ENCODE results near the gene ITGB3. TPM values are rescaled to one million over a fixed set of nuclear protein-coding genes. Genes with fewer than 3 reads are reported as not detected.

The ITGB3 gene
- total RNA-seq, 4 donors from 2014 or later = 22.1 to 58.7 (median 53.8) TPM

DNA sequence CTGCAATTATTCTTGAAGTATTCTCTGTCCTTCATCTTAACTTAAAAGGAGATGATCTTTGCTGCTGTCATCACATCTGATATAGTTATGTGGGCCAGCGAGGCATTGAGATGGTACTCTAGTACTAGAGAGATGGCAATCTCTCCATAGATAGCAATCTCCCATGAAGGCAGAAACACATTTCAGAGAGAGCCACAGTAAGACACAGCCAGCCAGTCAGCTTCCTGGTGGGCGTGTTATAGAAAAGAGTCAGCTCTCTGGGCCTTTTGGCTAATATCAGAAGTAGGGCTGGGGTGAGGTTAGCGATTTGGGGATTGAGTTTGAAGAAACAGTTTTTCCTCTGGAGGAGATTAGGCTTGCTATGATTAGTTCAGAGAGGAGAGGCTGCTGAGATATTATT lies 47.5 kb downstream of the ITGB3 start:
- ATAC-seq = no peak
- H3K4me3 ChIP-seq = no peak overlapping the region
- no peaks in the 10 kb centered on the region for H3K27me3 ChIP-seq
- TF ChIP-seq POLR2A (IDR thresholded peaks at IDR 0.05) = no peak
- no peak for TF ChIP-seq EP300 (IDR thresholded peaks at IDR 0.05)
- peaks cover 0 to 58% of the 10 kb centered on the region in 2 donors for H3K36me3 ChIP-seq
- H3K9me3 ChIP-seq = peaks cover 0 to 13% (median 0%) of the 10 kb centered on the region in 3 donors
- WGBS, 2 donors (ENCODE audit: low coverage in 1 of 2) = 74 to 100% methylated on average over 3 of the region's 3 CpGs
- no peak overlapping the region for H3K27ac ChIP-seq
- H3K4me1 ChIP-seq = peaks cover 3 to 29% (median 5%) of the 10 kb centered on the region in 3 donors

DNA sequence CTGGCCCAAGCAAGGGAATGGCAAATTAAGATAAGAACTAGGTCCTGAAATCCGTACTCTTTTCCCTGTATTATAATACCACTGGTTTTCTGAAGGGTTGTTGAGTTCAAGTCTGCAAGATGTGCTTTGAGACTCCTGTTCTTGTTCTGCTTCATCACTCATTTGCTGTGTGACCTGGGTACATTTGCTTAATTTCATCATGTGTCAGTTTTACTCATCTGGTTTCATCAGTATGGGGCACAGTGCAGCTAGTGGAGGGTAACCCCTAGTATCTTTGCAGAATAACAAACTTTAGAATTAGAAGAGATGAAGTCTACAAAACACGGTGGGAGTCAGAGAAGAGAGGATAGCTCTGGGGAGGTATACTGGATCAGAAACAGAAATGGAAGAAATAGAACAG lies 48.2 kb downstream of the ITGB3 start:
- TF ChIP-seq POLR2A (IDR thresholded peaks at IDR 0.05) (no peak), EP300 (IDR thresholded peaks at IDR 0.05) (no peak), POLR2AphosphoS5 (IDR thresholded peaks at IDR 0.05) (no peak)
- TF ChIP-seq, protein P1, sequence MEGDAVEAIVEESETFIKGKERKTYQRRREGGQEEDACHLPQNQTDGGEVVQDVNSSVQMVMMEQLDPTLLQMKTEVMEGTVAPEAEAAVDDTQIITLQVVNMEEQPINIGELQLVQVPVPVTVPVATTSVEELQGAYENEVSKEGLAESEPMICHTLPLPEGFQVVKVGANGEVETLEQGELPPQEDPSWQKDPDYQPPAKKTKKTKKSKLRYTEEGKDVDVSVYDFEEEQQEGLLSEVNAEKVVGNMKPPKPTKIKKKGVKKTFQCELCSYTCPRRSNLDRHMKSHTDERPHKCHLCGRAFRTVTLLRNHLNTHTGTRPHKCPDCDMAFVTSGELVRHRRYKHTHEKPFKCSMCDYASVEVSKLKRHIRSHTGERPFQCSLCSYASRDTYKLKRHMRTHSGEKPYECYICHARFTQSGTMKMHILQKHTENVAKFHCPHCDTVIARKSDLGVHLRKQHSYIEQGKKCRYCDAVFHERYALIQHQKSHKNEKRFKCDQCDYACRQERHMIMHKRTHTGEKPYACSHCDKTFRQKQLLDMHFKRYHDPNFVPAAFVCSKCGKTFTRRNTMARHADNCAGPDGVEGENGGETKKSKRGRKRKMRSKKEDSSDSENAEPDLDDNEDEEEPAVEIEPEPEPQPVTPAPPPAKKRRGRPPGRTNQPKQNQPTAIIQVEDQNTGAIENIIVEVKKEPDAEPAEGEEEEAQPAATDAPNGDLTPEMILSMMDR (IDR thresholded peaks at IDR 0.05) = no peak
- H3K27ac ChIP-seq = no peak overlapping the region
- ATAC-seq = no peak
- 77 to 90% methylated on average over 2 of the region's 2 CpGs for WGBS, 2 donors (ENCODE audit: low coverage in 1 of 2)
- peaks cover 0 to 58% of the 10 kb centered on the region in 2 donors for H3K36me3 ChIP-seq
- peaks cover 0 to 13% (median 0%) of the 10 kb centered on the region in 3 donors for H3K9me3 ChIP-seq
- no peaks in the 10 kb centered on the region for H3K27me3 ChIP-seq
- no peak overlapping the region for H3K4me3 ChIP-seq
- peaks cover 3 to 31% (median 6%) of the 10 kb centered on the region in 3 donors for H3K4me1 ChIP-seq

DNA sequence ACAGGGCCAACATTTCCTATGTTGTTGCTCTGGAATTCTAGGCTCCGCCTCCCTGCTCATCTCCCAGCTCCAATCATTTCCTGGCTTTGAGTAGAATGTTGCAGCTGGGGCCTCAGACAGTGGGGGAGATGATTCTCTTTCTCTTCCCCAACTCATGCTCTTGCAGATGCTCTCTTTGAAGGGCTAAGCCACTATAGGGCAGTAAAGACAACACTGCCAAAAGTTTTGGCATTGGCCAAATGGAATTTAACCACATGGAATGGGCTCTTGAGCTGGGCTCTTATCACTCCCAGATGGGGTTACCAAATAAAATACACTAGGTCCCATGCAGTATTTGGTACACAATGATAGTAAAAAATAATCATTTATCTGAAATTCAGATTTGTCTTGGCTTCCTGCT lies 50.6 kb downstream of the ITGB3 start:
- TF ChIP-seq, protein P1 (IDR thresholded peaks at IDR 0.05) = no peak
- TF ChIP-seq EP300 (IDR thresholded peaks at IDR 0.05) = no peak
- TF ChIP-seq POLR2AphosphoS5 (IDR thresholded peaks at IDR 0.05) = no peak
- TF ChIP-seq POLR2A (IDR thresholded peaks at IDR 0.05) = no peak
- Histone ChIP-seq H3K27ac (peak overlapping the region in 3 of 4 donors; percentile 8 to 70 (median 68)), H3K36me3 (peaks cover 0 to 77% of the 10 kb centered on the region in 2 donors), H3K4me1 (peaks cover 3 to 20% (median 6%) of the 10 kb centered on the region in 3 donors), H3K9me3 (peaks cover 0 to 13% (median 0%) of the 10 kb centered on the region in 3 donors), H3K27me3 (no peaks in the 10 kb centered on the region), H3K4me3 (no peak overlapping the region)
- 92% methylated on average over 1 of the region's 1 CpG; no CpG with 5 or more reads in 1 of the 2 donors for WGBS, 2 donors (ENCODE audit: low coverage in 1 of 2)
- no peak for ATAC-seq

DNA sequence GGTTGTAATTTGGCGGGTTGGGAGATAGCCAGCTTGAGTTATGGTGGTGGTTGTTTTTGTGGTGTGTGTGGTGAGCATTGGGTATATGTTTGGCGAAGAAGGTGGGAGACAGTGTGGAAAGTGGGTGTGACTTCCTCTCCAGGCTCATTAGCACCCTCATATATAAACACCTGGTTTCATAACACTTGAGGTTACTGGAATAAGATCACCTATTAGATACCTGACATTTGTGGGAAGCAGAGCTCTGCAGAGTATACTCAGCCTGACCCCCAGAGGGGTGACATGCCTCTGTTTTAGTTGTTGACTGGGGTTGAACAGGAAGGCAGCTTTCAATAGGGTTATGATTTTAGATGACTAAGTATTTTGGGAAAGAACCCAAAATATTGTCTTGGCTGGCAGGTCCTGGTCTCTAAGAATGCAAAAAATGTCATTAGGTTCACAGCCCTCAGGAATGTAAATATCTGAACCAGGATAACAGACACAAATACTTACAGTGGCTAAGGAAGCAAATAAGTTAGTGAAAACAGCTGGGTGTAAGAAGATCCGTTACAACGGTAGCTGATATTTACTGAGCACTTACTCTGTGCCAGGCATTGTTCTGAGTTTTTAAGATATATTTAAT lies 51.8 kb downstream of the ITGB3 start:
- ATAC-seq = peak; percentile 77
- TF ChIP-seq, protein P1 (IDR thresholded peaks at IDR 0.05) = no peak
- TF ChIP-seq POLR2AphosphoS5 (IDR thresholded peaks at IDR 0.05) (peak; percentile 65), EP300 (IDR thresholded peaks at IDR 0.05) (no peak), POLR2A (IDR thresholded peaks at IDR 0.05) (no peak)
- 34 to 50% methylated on average over 3 of the region's 4 CpGs for WGBS, 2 donors (ENCODE audit: low coverage in 1 of 2)
- Histone ChIP-seq H3K4me3 (no peak overlapping the region), H3K27me3 (no peaks in the 10 kb centered on the region), H3K27ac (peak overlapping the region; percentile 39 to 77 (median 69)), H3K4me1 (peaks cover 3 to 20% (median 6%) of the 10 kb centered on the region in 3 donors), H3K36me3 (peaks cover 0 to 72% of the 10 kb centered on the region in 2 donors), H3K9me3 (peaks cover 0 to 13% (median 0%) of the 10 kb centered on the region in 3 donors)

DNA sequence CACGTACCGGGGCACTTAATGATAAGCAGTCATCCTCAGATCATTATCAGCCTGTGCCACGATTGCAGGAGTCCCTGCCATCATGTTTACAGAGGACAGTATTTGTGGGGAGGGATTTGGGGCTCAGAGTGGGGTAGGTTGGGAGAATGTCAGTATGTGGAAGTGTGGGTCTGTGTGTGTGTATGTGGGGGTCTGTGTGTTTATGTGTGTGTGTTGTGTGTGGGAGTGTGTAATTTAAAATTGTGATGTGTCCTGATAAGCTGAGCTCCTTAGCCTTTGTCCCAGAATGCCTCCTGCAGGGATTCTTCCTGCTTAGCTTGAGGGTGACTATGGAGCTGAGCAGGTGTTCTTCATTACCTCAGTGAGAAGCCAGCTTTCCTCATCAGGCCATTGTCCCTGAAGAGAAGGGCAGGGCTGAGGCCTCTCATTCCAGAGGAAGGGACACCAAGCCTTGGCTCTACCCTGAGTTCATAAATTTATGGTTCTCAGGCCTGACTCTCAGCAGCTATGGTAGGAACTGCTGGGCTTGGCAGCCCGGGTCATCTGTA lies 56.6 kb downstream of the ITGB3 start:
- H3K4me3 ChIP-seq = no peak overlapping the region
- H3K27me3 ChIP-seq = no peaks in the 10 kb centered on the region
- H3K4me1 ChIP-seq = peaks cover 7 to 20% (median 10%) of the 10 kb centered on the region in 3 donors
- H3K9me3 ChIP-seq = no peaks in the 10 kb centered on the region
- no peak for ATAC-seq
- TF ChIP-seq, protein P1 (IDR thresholded peaks at IDR 0.05) = no peak
- no peak for TF ChIP-seq POLR2A (IDR thresholded peaks at IDR 0.05)
- no peak for TF ChIP-seq POLR2AphosphoS5 (IDR thresholded peaks at IDR 0.05)
- TF ChIP-seq EP300 (IDR thresholded peaks at IDR 0.05) = no peak
- 60 to 94% methylated on average over 3 of the region's 4 CpGs for WGBS, 2 donors (ENCODE audit: low coverage in 1 of 2)
- peaks cover 0 to 41% of the 10 kb centered on the region in 2 donors for H3K36me3 ChIP-seq
- H3K27ac ChIP-seq = peak overlapping the region in 3 of 4 donors; percentile 12 to 64 (median 51)

All from gastroesophageal sphincter (tissue), 4 donors.